ENCODE results near the gene PRKCD. TPM values are rescaled to one million over a fixed set of nuclear protein-coding genes. Genes with fewer than 3 reads are reported as not detected.

The PRKCD gene
- polyA plus RNA-seq, 12 donors: 5.4 to 16.9 (median 6.8) TPM; not detected in 1

GRCh38 chr3:53188720-53189119, 27.7 kb downstream of the PRKCD start:
- DNase-seq: no peak

GRCh38 chr3:53189276-53189675, 28.3 kb downstream of the PRKCD start:
- no peak for DNase-seq

GRCh38 chr3:53190659-53191058, 29.6 kb downstream of the PRKCD start:
- DNase-seq: no peak

GRCh38 chr3:53191836-53192480, 30.9 kb downstream of the PRKCD start:
- DNase-seq: no peak

- no peak for DNase-seq
These were observed 31.6 kb downstream of the PRKCD start for GRCh38 chr3:53192608-53193007.

- peak; percentile 69 for DNase-seq
These were observed 32.6 kb downstream of the PRKCD start for GRCh38 chr3:53193466-53194209.

- DNase-seq: no peak
These were observed 33.4 kb downstream of the PRKCD start for GRCh38 chr3:53194210-53195065.

GRCh38 chr3:53195066-53195450, 34.0 kb downstream of the PRKCD start:
- no peak for DNase-seq

- DNase-seq: peak; percentile 61
These were observed 34.9 kb downstream of the PRKCD start for GRCh38 chr3:53195602-53196574.

GRCh38 chr3:53196575-53197407, 35.8 kb downstream of the PRKCD start:
- DNase-seq: no peak

GRCh38 chr3:53198256-53198977, 37.4 kb downstream of the PRKCD start:
- no peak for DNase-seq

GRCh38 chr3:53198996-53199395, 38.0 kb downstream of the PRKCD start:
- DNase-seq: no peak

- no peak for DNase-seq
These were observed 38.8 kb downstream of the PRKCD start for GRCh38 chr3:53199834-53200233.

GRCh38 chr3:53200501-53201498, 39.8 kb downstream of the PRKCD start:
- DNase-seq: no peak

GRCh38 chr3:53202331-53203015, 41.5 kb downstream of the PRKCD start:
- no peak for DNase-seq

GRCh38 chr3:53211706-53212702, 51.0 kb downstream of the PRKCD start:
- DNase-seq: no peak

Data from muscle of arm (tissue), 12 donors.